ENCODE data around the gene UVSSA.

GRCh38 chr4:1382776-1383727, 36.0 kb downstream of the UVSSA start:
- TF ChIP-seq POLR2AphosphoS5 (IDR thresholded peaks at IDR 0.05; ENCODE audit: insufficient read depth in 1 of 2, low read depth in 1 of 2) (no peak), CTCF (IDR thresholded peaks at IDR 0.05) (no peak), POLR2A (IDR thresholded peaks at IDR 0.05) (no peak)

Measured in vagina (tissue), 2 donors.